CD14-positive monocyte (primary cell): ENCODE data around the gene RABAC1. TPM values are rescaled to one million over a fixed set of nuclear protein-coding genes. Genes with fewer than 3 reads are reported as not detected.

Source experiments
- DNase-seq, 3 donors: peaks; one replicate each; pipeline ENCODE4 v3.0.0-alpha.2; 2011 to 2022
- H2AFZ ChIP-seq: 2 replicates; pipeline ENCODE4 v1.6.0; 2012; ENCODE audit warnings: mild to moderate bottlenecking, low read depth, low read length, inconsistent platforms; ENCODE audit not compliant: insufficient read depth, poor library complexity, severe bottlenecking
- H3K27ac ChIP-seq, 2 donors: 1 replicate in 1 of 2; 2 replicates in 1 of 2; pipeline ENCODE4 v1.5.1; 2012 to 2013; ENCODE audit warnings: low read length in 2 of 2, control low read depth in 1 of 2, inconsistent platforms in 1 of 2, low read depth in 1 of 2, mild to moderate bottlenecking in 1 of 2
- H3K27me3 ChIP-seq, 2 donors: one replicate each; pipeline versions ENCODE4 v1.6.0 to v1.6.1; 2011 to 2013; ENCODE audit warnings: low read length in 2 of 2; ENCODE audit not compliant: control insufficient read depth in 2 of 2, insufficient read depth in 2 of 2
- H3K36me3 ChIP-seq, 2 donors: replicated peaks in 1 of 2; 1 replicate in 1 of 2; 2 replicates in 1 of 2; pipeline versions ENCODE4 v1.5.1 to v1.6.1; 2012 to 2013; ENCODE audit warnings: low read length in 2 of 2, control low read depth in 1 of 2, inconsistent platforms in 1 of 2, mild to moderate bottlenecking in 1 of 2; ENCODE audit not compliant: insufficient read depth in 2 of 2, control insufficient read depth in 1 of 2
- H3K4me1 ChIP-seq, 2 donors: 1 replicate in 1 of 2; 2 replicates in 1 of 2; pipeline versions ENCODE4 v1.5.1 to v1.6.1; 2012 to 2013; ENCODE audit warnings: low read length in 2 of 2, control low read depth in 1 of 2, inconsistent platforms in 1 of 2, mild to moderate bottlenecking in 1 of 2, moderate library complexity in 1 of 2; ENCODE audit not compliant: insufficient read depth in 2 of 2, control insufficient read depth in 1 of 2
- H3K4me2 ChIP-seq: replicated peaks from 2 replicates; pipeline ENCODE3; 2012; ENCODE audit warnings: low read length, moderate library complexity, mild to moderate bottlenecking; ENCODE audit not compliant: poor library complexity, severe bottlenecking; ENCODE audit errors: extremely low read depth
- H3K4me3 ChIP-seq, 3 experiments: fragments of 200-600 bp in 1 of 3; sonication (generic) in 1 of 3; replicated peaks in 1 of 3; 1 replicate in 2 of 3; 2 replicates in 1 of 3; pipeline ENCODE4 v1.5.1; 2011 to 2013; ENCODE audit warnings: low read length in 3 of 3, mild to moderate bottlenecking in 3 of 3, control low read depth in 2 of 3, low read depth in 2 of 3, inconsistent platforms in 1 of 3, moderate library complexity in 1 of 3
- H3K79me2 ChIP-seq: 2 replicates; pipeline ENCODE4 v1.6.0; 2012; ENCODE audit warnings: mild to moderate bottlenecking, control low read depth, inconsistent platforms, low read length, moderate library complexity; ENCODE audit not compliant: insufficient read depth
- H3K9ac ChIP-seq: 2 replicates; pipeline ENCODE4 v1.6.0; 2017; ENCODE audit warnings: low read length, mild to moderate bottlenecking; ENCODE audit not compliant: insufficient read depth, poor library complexity, severe bottlenecking
- H3K9me3 ChIP-seq, 2 donors: replicated peaks in 1 of 2; 1 replicate in 1 of 2; 2 replicates in 1 of 2; pipeline versions ENCODE4 v1.5.1 to v1.6.1; 2012 to 2013; ENCODE audit warnings: low read length in 2 of 2, control low read depth in 1 of 2; ENCODE audit not compliant: control insufficient read depth in 1 of 2, insufficient read depth in 1 of 2
- H4K20me1 ChIP-seq: 2 replicates; pipeline ENCODE4 v1.6.0; 2012; ENCODE audit warnings: mild to moderate bottlenecking, low read length, control low read depth, moderate library complexity; ENCODE audit not compliant: insufficient read depth
- H3K27ac Mint-ChIP-seq, 7 donors: one replicate each; pipeline ENCODE4 v1.8.0; 2020; ENCODE audit warnings: mild to moderate bottlenecking in 7 of 7, mixed read lengths in 7 of 7, moderate library complexity in 6 of 7, inconsistent platforms in 2 of 7
- H3K27me3 Mint-ChIP-seq, 3 donors: one replicate each; pipeline ENCODE4 v1.8.0; 2021 to 2022; ENCODE audit warnings: low read depth in 3 of 3, mild to moderate bottlenecking in 3 of 3, mixed read lengths in 3 of 3, moderate library complexity in 3 of 3, inconsistent platforms in 1 of 3
- H3K36me3 Mint-ChIP-seq, 2 donors: one replicate each; pipeline ENCODE4 v1.8.0; 2020; ENCODE audit warnings: mixed read lengths in 2 of 2, inconsistent platforms in 1 of 2, mild to moderate bottlenecking in 1 of 2
- H3K4me1 Mint-ChIP-seq: one replicate; pipeline ENCODE4 v1.8.0; 2020; ENCODE audit warnings: mild to moderate bottlenecking, mixed read lengths
- H3K4me3 Mint-ChIP-seq, 2 donors: one replicate each; pipeline ENCODE4 v1.8.0; 2020; ENCODE audit warnings: mild to moderate bottlenecking in 2 of 2, mixed read lengths in 2 of 2, moderate library complexity in 1 of 2
- H3K9me3 Mint-ChIP-seq, 7 donors: one replicate each; pipeline ENCODE4 v1.8.0; 2020 to 2022; ENCODE audit warnings: mixed read lengths in 7 of 7, mild to moderate bottlenecking in 6 of 7, moderate library complexity in 6 of 7, inconsistent platforms in 2 of 7
- CTCF ChIP-seq: fragments of 200-600 bp; IDR thresholded peaks from one replicate; pipeline ENCODE4 v1.8.0; 2022; ENCODE audit warnings: antibody characterized with exemption, mild to moderate bottlenecking
- WGBS: methylation state at CpG from one replicate; pipeline ENCODE4 v1.1.5; 2013; ENCODE audit warnings: missing lambda C conversion rate; ENCODE audit not compliant: insufficient coverage; 5-methylcytosine and 5-hydroxymethylcytosine counted together
- intact Hi-C, 2 donors: fragments of 100-400 bp; cut with micrococcal nuclease; formaldehyde crosslinking; loops; one replicate each; pipeline versions ENCODE4 v1.15.0 to v1.15.1; 2023
- polyA minus RNA-seq: library from RNA; depleted of rRNA, polyadenylated mRNA; stranded (reverse); fragments of >200 nt; gene quantifications from 2 replicates; pipeline ENCODE4 v1.2.3, GENCODE V29; 2012
- polyA plus RNA-seq, 3 donors: library from polyadenylated mRNA; depleted of rRNA in 1 of 3; unstranded in 2 of 3; stranded (reverse) in 1 of 3; fragments of 300-500 nt in 2 of 3; fragments of >200 nt in 1 of 3; fragmentation: Illumina TruSeq in 2 of 3; gene quantifications; 1 replicate in 2 of 3; 2 replicates in 1 of 3; pipeline ENCODE4 v1.2.3, GENCODE V29; 2012 to 2021
- total RNA-seq, 12 experiments: library from RNA in 1 of 12; stranded (reverse) in 1 of 12; fragments of 120-200 nt in 1 of 12; gene quantifications; one replicate each; pipeline ENCODE4 v1.2.4 and lab custom pipeline; 2013 to 2026; ENCODE audit warnings: mixed read lengths in 6 of 12, inconsistent platforms in 1 of 12

Gene RABAC1
- 89.0 TPM for total RNA-seq (2013)
- polyA plus RNA-seq = 100 to 1,000 TPM; 126 to 234 (median 202) TPM
- 56.4 and 73.2 TPM in 2 replicates for polyA minus RNA-seq
- total RNA-seq (lab: John Stamatoyannopoulos, UW) = 1.4 to 7.8 (median 4.6) reads per million in 11 experiments

GRCh38 chr19:41959056-41960053 is at the start of gene RABAC1:
RABAC1 (minus strand) TSS chr19:41959321; CDS start chr19:41959292, 29 bp downstream.
- no peaks in the 10 kb centered on the region for H3K27me3 ChIP-seq
- peaks cover 17 to 24% of the 10 kb centered on the region in 2 donors for H3K36me3 Mint-ChIP-seq
- H3K27ac ChIP-seq = peak within 1 kb of the TSS; percentile 70 to 84
- peaks cover 23% of the 10 kb centered on the region for H3K4me1 Mint-ChIP-seq
- H3K4me3 ChIP-seq = peak within 1 kb of the TSS; percentile 66 to 91 (median 91)
- intact Hi-C loops = loop anchor here (5.0 kb wide), 2 partner anchors 77 to 97 kb away; partner anchors contain the start of genes RPS19 (in 2 of the 2) and ARHGEF1 (in 1 of the 2)
- DNase-seq = peak; percentile 70 to 84 (median 77)
- H3K4me1 ChIP-seq = peaks cover 21 to 25% of the 10 kb centered on the region in 2 donors
- H3K27me3 Mint-ChIP-seq = peaks cover 0 to 6% (median 1%) of the 10 kb centered on the region in 3 donors
- peak within 1 kb of the TSS; percentile 97 for H3K4me2 ChIP-seq
- peaks cover 0 to 2% (median 0%) of the 10 kb centered on the region in 7 donors for H3K9me3 Mint-ChIP-seq
- TF ChIP-seq CTCF = no peak
- H3K79me2 ChIP-seq = no peaks in the 10 kb centered on the region
- peaks cover 0 to 16% of the 10 kb centered on the region in 2 donors for H3K36me3 ChIP-seq
- peak within 1 kb of the TSS; percentile 83 for H3K9ac ChIP-seq
- peak within 1 kb of the TSS; percentile 94 for H2AFZ ChIP-seq
- H4K20me1 ChIP-seq = peaks cover 4% of the 10 kb centered on the region
- H3K4me3 Mint-ChIP-seq = peak within 1 kb of the TSS; percentile 82 to 93
- H3K9me3 ChIP-seq = no peaks in the 10 kb centered on the region
- WGBS = under 1% methylated on average over 41 of the region's 46 CpGs
- peak within 1 kb of the TSS; percentile 71 to 93 (median 87) for H3K27ac Mint-ChIP-seq

- Histone ChIP-seq H3K79me2 (no peaks in the 10 kb centered on the region), H3K4me2 (no peak overlapping the region), H3K27me3 (no peaks in the 10 kb centered on the region), H3K9me3 (no peaks in the 10 kb centered on the region), H3K9ac (no peak overlapping the region), H3K4me1 (no peaks in the 10 kb centered on the region), H3K27ac (no peak overlapping the region), H3K36me3 (no peaks in the 10 kb centered on the region), H4K20me1 (no peaks in the 10 kb centered on the region), H3K4me3 (no peak overlapping the region), H2AFZ (no peak overlapping the region)
- Mint-ChIP-seq H3K4me3 (no peak overlapping the region), H3K4me1 (no peaks in the 10 kb centered on the region), H3K27me3 (peaks cover 3 to 12% (median 4%) of the 10 kb centered on the region in 3 donors), H3K27ac (peak overlapping the region in 1 of 7 donors; percentile 25), H3K36me3 (no peaks in the 10 kb centered on the region), H3K9me3 (peaks cover 0 to 1% (median 0%) of the 10 kb centered on the region in 7 donors)
- DNase-seq = no peak
- TF ChIP-seq CTCF = no peak
- intact Hi-C loops = no loop called here
- WGBS = 94% methylated on average over 3 of the region's 13 CpGs
Measured at GRCh38 chr19:42006569-42006968, 47.4 kb upstream of the RABAC1 start.
